ENCODE results near the gene CDCP2. TPM values are rescaled to one million over a fixed set of nuclear protein-coding genes. Genes with fewer than 3 reads are reported as not detected.
"Not testable (repeated sequence)": the region's sequence is repeated elsewhere in the genome, so short reads cannot be mapped to it uniquely, and the experiment has no call there.

CDCP2 gene
- total RNA-seq, 1 donor from 2014 or later, result not detected

- DNase-seq (ENCODE audit: low read depth) (no peak), FAIRE-seq (no peak)
- Mint-ChIP-seq H3K36me3 (ENCODE audit: low read depth, unreplicated experiment) (peaks cover 12% of the 10 kb centered on the region), H3K4me1 (ENCODE audit: low read depth, unreplicated experiment) (no peaks in the 10 kb centered on the region), H3K27ac (ENCODE audit: unreplicated experiment) (no peak overlapping the region), H3K27me3 (ENCODE audit: low read depth, unreplicated experiment) (no peaks in the 10 kb centered on the region), H3K9me3 (ENCODE audit: unreplicated experiment) (no peaks in the 10 kb centered on the region), H3K4me3 (ENCODE audit: unreplicated experiment) (no peak overlapping the region)
- no peaks in the 10 kb centered on the region for H3K27me3 ChIP-seq (ENCODE audit: insufficient read depth, low read length)
- H4K20me1 ChIP-seq (ENCODE audit: insufficient read depth, low read length), result no peaks in the 10 kb centered on the region
- H3K9ac ChIP-seq (ENCODE audit: low read length), result no peak overlapping the region
- no peaks in the 10 kb centered on the region for H3K4me1 ChIP-seq (ENCODE audit: insufficient read depth, low read length)
- no peak for TF ChIP-seq CTCF (IDR thresholded peaks at IDR 0.05; ENCODE audit: insufficient read depth, low read depth, low read length)
- no peak for TF ChIP-seq EZH2 (IDR thresholded peaks at IDR 0.05; ENCODE audit: insufficient read depth, low read length)
- no peaks in the 10 kb centered on the region for H3K79me2 ChIP-seq (ENCODE audit: insufficient read depth, low read length)
- no peaks in the 10 kb centered on the region for H3K9me3 ChIP-seq (ENCODE audit: insufficient read depth, low read depth, low read length)
- H3K4me3 ChIP-seq (ENCODE audit: insufficient read depth, low read depth, low read length), result no peak overlapping the region
- no peak overlapping the region for H3K4me2 ChIP-seq (ENCODE audit: low read length)
- H2AFZ ChIP-seq (ENCODE audit: low read depth, low read length), result no peak overlapping the region
- H3K27ac ChIP-seq (ENCODE audit: low read depth, low read length), result no peak overlapping the region
- no peaks in the 10 kb centered on the region for H3K36me3 ChIP-seq (ENCODE audit: insufficient read depth, low read length)
Measured at GRCh38 chr1:54096877-54097240, 55.9 kb downstream of the CDCP2 start.

GRCh38 chr1:54096227-54096876 lies 56.4 kb downstream of the CDCP2 start:
- peaks cover 10% of the 10 kb centered on the region for H3K36me3 Mint-ChIP-seq (ENCODE audit: low read depth, unreplicated experiment)
- no peaks in the 10 kb centered on the region for H3K27me3 Mint-ChIP-seq (ENCODE audit: low read depth, unreplicated experiment)
- FAIRE-seq (no peak), DNase-seq (ENCODE audit: low read depth) (no peak)
- H3K27me3 ChIP-seq (ENCODE audit: insufficient read depth, low read length), result no peaks in the 10 kb centered on the region
- H3K9me3 Mint-ChIP-seq (ENCODE audit: unreplicated experiment), result no peaks in the 10 kb centered on the region
- H3K4me2 ChIP-seq (ENCODE audit: low read length), result no peak overlapping the region
- H3K4me3 ChIP-seq (ENCODE audit: insufficient read depth, low read depth, low read length), result no peak overlapping the region
- no peak overlapping the region for H3K9ac ChIP-seq (ENCODE audit: low read length)
- no peak overlapping the region for H2AFZ ChIP-seq (ENCODE audit: low read depth, low read length)
- no peaks in the 10 kb centered on the region for H3K79me2 ChIP-seq (ENCODE audit: insufficient read depth, low read length)
- H4K20me1 ChIP-seq (ENCODE audit: insufficient read depth, low read length), result no peaks in the 10 kb centered on the region
- no peak overlapping the region for H3K27ac Mint-ChIP-seq (ENCODE audit: unreplicated experiment)
- no peaks in the 10 kb centered on the region for H3K4me1 Mint-ChIP-seq (ENCODE audit: low read depth, unreplicated experiment)
- no peak overlapping the region for H3K27ac ChIP-seq (ENCODE audit: low read depth, low read length)
- H3K9me3 ChIP-seq (ENCODE audit: insufficient read depth, low read depth, low read length), result no peaks in the 10 kb centered on the region
- H3K4me3 Mint-ChIP-seq (ENCODE audit: unreplicated experiment), result no peak overlapping the region
- H3K4me1 ChIP-seq (ENCODE audit: insufficient read depth, low read length), result no peaks in the 10 kb centered on the region
- no peak for TF ChIP-seq EZH2 (IDR thresholded peaks at IDR 0.05; ENCODE audit: insufficient read depth, low read length)
- no peaks in the 10 kb centered on the region for H3K36me3 ChIP-seq (ENCODE audit: insufficient read depth, low read length)

- Histone ChIP-seq H3K36me3 (ENCODE audit: insufficient read depth, low read length) (no peaks in the 10 kb centered on the region), H3K9ac (ENCODE audit: low read length) (no peak overlapping the region), H3K4me1 (ENCODE audit: insufficient read depth, low read length) (no peaks in the 10 kb centered on the region), H3K4me3 (ENCODE audit: insufficient read depth, low read depth, low read length) (no peak overlapping the region), H3K79me2 (ENCODE audit: insufficient read depth, low read length) (no peaks in the 10 kb centered on the region), H3K9me3 (ENCODE audit: insufficient read depth, low read depth, low read length) (no peaks in the 10 kb centered on the region), H4K20me1 (ENCODE audit: insufficient read depth, low read length) (no peaks in the 10 kb centered on the region), H3K4me2 (ENCODE audit: low read length) (no peak overlapping the region), H2AFZ (ENCODE audit: low read depth, low read length) (no peak overlapping the region), H3K27ac (ENCODE audit: low read depth, low read length) (no peak overlapping the region), H3K27me3 (ENCODE audit: insufficient read depth, low read length) (no peaks in the 10 kb centered on the region)
- Mint-ChIP-seq H3K4me1 (ENCODE audit: low read depth, unreplicated experiment) (no peaks in the 10 kb centered on the region), H3K27ac (ENCODE audit: unreplicated experiment) (no peak overlapping the region), H3K9me3 (ENCODE audit: unreplicated experiment) (no peaks in the 10 kb centered on the region), H3K27me3 (ENCODE audit: low read depth, unreplicated experiment) (no peaks in the 10 kb centered on the region), H3K36me3 (ENCODE audit: low read depth, unreplicated experiment) (peaks cover 10% of the 10 kb centered on the region), H3K4me3 (ENCODE audit: unreplicated experiment) (no peak overlapping the region)
- no peak for TF ChIP-seq EZH2 (IDR thresholded peaks at IDR 0.05; ENCODE audit: insufficient read depth, low read length)
- no peak for TF ChIP-seq CTCF (IDR thresholded peaks at IDR 0.05; ENCODE audit: insufficient read depth, low read depth, low read length)
- DNase-seq (ENCODE audit: low read depth) (no peak), FAIRE-seq (no peak)
Measured at GRCh38 chr1:54095546-54096226, 57.1 kb downstream of the CDCP2 start.

- not testable (repeated sequence) for H2AFZ ChIP-seq (ENCODE audit: low read depth, low read length); H3K36me3 ChIP-seq (ENCODE audit: insufficient read depth, low read length); H3K27ac ChIP-seq (ENCODE audit: low read depth, low read length); H3K27me3 ChIP-seq (ENCODE audit: insufficient read depth, low read length); H3K9ac ChIP-seq (ENCODE audit: low read length); H3K4me3 Mint-ChIP-seq (ENCODE audit: unreplicated experiment); H3K27me3 Mint-ChIP-seq (ENCODE audit: low read depth, unreplicated experiment); FAIRE-seq; H3K4me3 ChIP-seq (ENCODE audit: insufficient read depth, low read depth, low read length); H3K9me3 Mint-ChIP-seq (ENCODE audit: unreplicated experiment); H3K9me3 ChIP-seq (ENCODE audit: insufficient read depth, low read depth, low read length); H3K36me3 Mint-ChIP-seq (ENCODE audit: low read depth, unreplicated experiment); H3K27ac Mint-ChIP-seq (ENCODE audit: unreplicated experiment); H3K4me1 ChIP-seq (ENCODE audit: insufficient read depth, low read length); DNase-seq (ENCODE audit: low read depth); H3K4me1 Mint-ChIP-seq (ENCODE audit: low read depth, unreplicated experiment); H3K79me2 ChIP-seq (ENCODE audit: insufficient read depth, low read length); H4K20me1 ChIP-seq (ENCODE audit: insufficient read depth, low read length); H3K4me2 ChIP-seq (ENCODE audit: low read length)
Measured at GRCh38 chr1:54094730-54095105, 58.1 kb downstream of the CDCP2 start.
